Coronary artery (tissue), 2 donors: ENCODE results near the gene ZIC5.

Source experiments
- DNase-seq: peaks from one replicate; pipeline ENCODE4 v3.0.0-alpha.2; 2017; ENCODE audit warnings: low spot score
- H3K27ac ChIP-seq, 2 donors: fragments of 200-600 bp; sonication (generic); one replicate each; pipeline ENCODE4 v1.5.1; 2016 to 2019
- H3K4me3 ChIP-seq: fragments of 200-600 bp; sonication (generic); 2 replicates; pipeline ENCODE4 v1.5.1; 2016; ENCODE audit warnings: mild to moderate bottlenecking, moderate library complexity
- CTCF ChIP-seq: fragments of 200-600 bp; sonication (generic); IDR thresholded peaks from one replicate; pipeline ENCODE4 v1.5.1; 2019; ENCODE audit warnings: antibody characterized with exemption

The ZIC5 gene

GRCh38 chr13:99977912-99978798 is 6.6 kb upstream of the ZIC5 start:
- Histone ChIP-seq H3K27ac (no peak overlapping the region), H3K4me3 (no peak overlapping the region)
- TF ChIP-seq CTCF = no peak
- DNase-seq = no peak

- no peak for DNase-seq
- Histone ChIP-seq H3K27ac (no peak overlapping the region), H3K4me3 (no peak overlapping the region)
- no peak for TF ChIP-seq CTCF
These were observed 5.9 kb upstream of the ZIC5 start for GRCh38 chr13:99977334-99977911.

GRCh38 chr13:99976575-99976974 is 5.0 kb upstream of the ZIC5 start:
- no peak for TF ChIP-seq CTCF
- H3K4me3 ChIP-seq = no peak overlapping the region
- no peak overlapping the region for H3K27ac ChIP-seq
- DNase-seq = no peak

DNA sequence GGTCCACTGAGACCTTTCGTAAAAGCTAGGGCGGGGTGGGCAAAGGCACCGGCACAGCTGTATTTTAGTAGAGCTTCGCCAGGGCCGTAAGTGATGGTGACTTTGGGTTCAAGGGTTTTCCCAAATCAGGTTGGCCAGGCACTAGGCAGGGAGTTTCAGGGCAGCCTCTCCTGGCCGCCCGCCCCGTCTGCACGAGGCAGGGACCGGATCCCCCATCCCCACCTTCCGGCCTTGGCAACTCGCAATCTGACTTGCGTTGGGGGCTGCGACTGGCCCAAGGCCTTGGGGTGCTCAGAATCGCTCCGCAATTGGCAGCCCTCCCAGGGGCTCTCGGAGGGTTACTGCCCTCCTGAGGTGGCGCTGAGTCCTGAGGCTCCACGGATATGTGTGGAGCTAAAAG is 4.1 kb upstream of the ZIC5 start:
- no peak for TF ChIP-seq CTCF
- no peak for DNase-seq
- Histone ChIP-seq H3K27ac (no peak overlapping the region), H3K4me3 (no peak overlapping the region)

DNA sequence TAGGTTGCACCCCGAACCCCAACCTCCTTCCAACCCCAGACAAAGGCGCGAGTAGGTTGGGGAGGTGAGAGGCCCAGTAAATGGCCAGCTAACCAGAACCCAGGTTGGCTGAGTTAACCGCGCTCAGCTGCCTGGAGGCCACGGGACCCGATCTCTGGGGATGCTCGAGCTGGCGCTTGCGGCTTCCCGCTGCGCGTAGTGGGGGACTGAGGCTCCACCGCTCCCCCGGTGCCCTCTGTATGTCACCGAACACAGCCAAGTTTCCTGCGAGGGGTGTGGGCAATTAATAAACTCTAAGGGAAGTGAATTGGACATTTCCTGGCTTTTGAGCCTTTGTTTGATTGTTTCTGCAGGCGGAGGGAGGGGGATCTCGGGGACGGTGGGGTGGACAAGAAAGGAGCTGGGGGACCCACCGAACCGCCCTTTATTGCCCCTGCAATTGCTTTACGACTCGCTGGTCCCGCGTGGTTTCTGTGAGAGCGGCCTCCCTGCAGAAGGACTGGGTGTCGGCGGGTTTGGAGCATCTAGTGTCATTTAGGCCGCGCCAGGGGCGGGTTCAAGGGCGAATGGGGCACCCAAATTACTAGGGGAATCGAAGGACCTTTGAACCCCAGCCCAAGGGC is 3.5 kb upstream of the ZIC5 start:
- DNase-seq = no peak
- Histone ChIP-seq H3K4me3 (no peak overlapping the region), H3K27ac (no peak overlapping the region)
- no peak for TF ChIP-seq CTCF

- no peak for TF ChIP-seq CTCF
- DNase-seq = no peak
- no peak overlapping the region for H3K27ac ChIP-seq
- H3K4me3 ChIP-seq = no peak overlapping the region
These were observed 2.9 kb upstream of the ZIC5 start for GRCh38 chr13:99974296-99974938.
